GM12873 (cell line): ENCODE data around the gene PI4KA.

ENCODE experiments used
- CTCF ChIP-seq: IDR thresholded peaks from 2 replicates; pipeline ENCODE4 v1.5.1; 2012; ENCODE audit warnings: low read depth, mild to moderate bottlenecking, moderate library complexity, low read length, control low read depth; ENCODE audit not compliant: insufficient read depth; ENCODE audit errors: missing control alignments

The PI4KA gene

GRCh38 chr22:20813056-20813455 is 45.6 kb downstream of the PI4KA start:
- no peak for TF ChIP-seq CTCF

GRCh38 chr22:20811971-20812660 is 46.5 kb downstream of the PI4KA start:
- no peak for TF ChIP-seq CTCF

GRCh38 chr22:20811171-20811570 is 47.4 kb downstream of the PI4KA start:
- no peak for TF ChIP-seq CTCF

- TF ChIP-seq CTCF: no peak
These were observed 48.0 kb downstream of the PI4KA start for GRCh38 chr22:20810645-20811044.

- no peak for TF ChIP-seq CTCF
These were observed 48.9 kb downstream of the PI4KA start for GRCh38 chr22:20809538-20810185.

- no peak for TF ChIP-seq CTCF
These were observed 49.8 kb downstream of the PI4KA start for GRCh38 chr22:20808844-20809243.

GRCh38 chr22:20807315-20807752 is 51.3 kb downstream of the PI4KA start:
- TF ChIP-seq CTCF: no peak
